HEK293 (cell line): ENCODE measurements around the gene WIPI1.

Experiments used
- CTCF ChIA-PET: fragments of 350-600 bp; formaldehyde crosslinking; extraction: SDS; loops from one replicate; lab custom pipeline; 2021; ENCODE audit warnings: antibody characterized with exemption; lab: Yijun Ruan, JAX
- POLR2A ChIA-PET: fragments of 300-600 bp; formaldehyde crosslinking; extraction: SDS; loops from one replicate; lab custom pipeline; 2020; ENCODE audit warnings: antibody characterized with exemption, inconsistent platforms; lab: Yijun Ruan, JAX
- H3K27ac ChIP-seq: fragments of 200-500 bp; sonication (Bioruptor generic); 2 replicates; pipeline ENCODE4 v1.5.1; 2014; ENCODE audit warnings: low read depth, low read length, control low read depth, inconsistent platforms; ENCODE audit errors: extremely low read depth
- H3K36me3 ChIP-seq, 2 experiments: fragments of 200-500 bp in 1 of 2; sonication (Bioruptor generic) in 1 of 2; 1 replicate in 1 of 2; 2 replicates in 1 of 2; pipeline ENCODE4 v1.5.1; 2014 to 2017; ENCODE audit warnings: inconsistent platforms in 2 of 2, low read length in 2 of 2; ENCODE audit not compliant: control insufficient read depth in 2 of 2, insufficient read depth in 1 of 2
- H3K4me1 ChIP-seq: fragments of 200-500 bp; sonication (Bioruptor generic); 2 replicates; pipeline ENCODE4 v1.5.1; 2014; ENCODE audit warnings: mild to moderate bottlenecking, low read length, inconsistent platforms; ENCODE audit not compliant: control insufficient read depth, insufficient read depth
- H3K4me3 ChIP-seq: 2 replicates; pipeline ENCODE4 v1.5.1; 2011; ENCODE audit warnings: low read depth, mild to moderate bottlenecking, control low read depth, low read length, moderate library complexity
- H3K9me3 ChIP-seq: fragments of 200-500 bp; sonication (Bioruptor generic); 2 replicates; pipeline ENCODE4 v1.5.1; 2014; ENCODE audit warnings: low read depth, low read length, inconsistent platforms; ENCODE audit not compliant: control insufficient read depth, insufficient read depth
- MZF1 ChIP-seq: fragments of 450-650 bp; formaldehyde crosslinking; IDR thresholded peaks from 2 replicates; pipeline ENCODE4 v1.5.1; 2017; ENCODE audit warnings: missing biosample characterization, missing genetic modification characterization, borderline replicate concordance
- PRDM4 ChIP-seq: fragments of 450-650 bp; formaldehyde crosslinking; IDR thresholded peaks from 2 replicates; pipeline ENCODE4 v1.5.1; 2017; ENCODE audit warnings: missing biosample characterization, missing genetic modification characterization
- SALL2 ChIP-seq: fragments of 450-650 bp; formaldehyde crosslinking; IDR thresholded peaks from 2 replicates; pipeline ENCODE4 v1.5.0; 2017; ENCODE audit warnings: missing biosample characterization, mild to moderate bottlenecking, missing genetic modification characterization, borderline replicate concordance
- SCRT2 ChIP-seq: fragments of 450-650 bp; formaldehyde crosslinking; IDR thresholded peaks from 2 replicates; pipeline ENCODE4 v1.5.1; 2016; ENCODE audit warnings: missing biosample characterization, missing genetic modification characterization
- SP2 ChIP-seq: fragments of 450-650 bp; formaldehyde crosslinking; IDR thresholded peaks from 2 replicates; pipeline ENCODE4 v1.5.1; 2016; ENCODE audit warnings: missing biosample characterization, missing genetic modification characterization
- ZBTB10 ChIP-seq: fragments of 450-650 bp; formaldehyde crosslinking; IDR thresholded peaks from 2 replicates; pipeline ENCODE4 v1.5.1; 2016; ENCODE audit warnings: missing biosample characterization, missing genetic modification characterization
- ZBTB17 ChIP-seq: fragments of 450-650 bp; formaldehyde crosslinking; IDR thresholded peaks from 2 replicates; pipeline ENCODE4 v1.5.1; 2016; ENCODE audit warnings: missing biosample characterization, missing genetic modification characterization
- ZBTB21 ChIP-seq: fragments of 450-650 bp; formaldehyde crosslinking; IDR thresholded peaks from 2 replicates; pipeline ENCODE4 v1.5.1; 2017; ENCODE audit warnings: missing biosample characterization, missing genetic modification characterization
- ZBTB7A ChIP-seq: fragments of 450-650 bp; formaldehyde crosslinking; IDR thresholded peaks from 2 replicates; pipeline ENCODE4 v1.5.1; 2016; ENCODE audit warnings: low read depth, missing biosample characterization, missing genetic modification characterization
- ZEB2 ChIP-seq: fragments of 450-650 bp; formaldehyde crosslinking; IDR thresholded peaks from 2 replicates; pipeline ENCODE4 v1.5.1; 2016; ENCODE audit warnings: missing biosample characterization, missing genetic modification characterization
- ZFHX2 ChIP-seq: fragments of 450-650 bp; formaldehyde crosslinking; conservative IDR thresholded peaks from 2 replicates; pipeline ENCODE4 v1.5.1; 2016; ENCODE audit warnings: missing biosample characterization, missing genetic modification characterization
- ZNF2 ChIP-seq: fragments of 450-650 bp; formaldehyde crosslinking; IDR thresholded peaks from 2 replicates; pipeline ENCODE4 v1.5.1; 2016; ENCODE audit warnings: missing biosample characterization, missing genetic modification characterization
- ZNF280C ChIP-seq: fragments of 450-650 bp; formaldehyde crosslinking; IDR thresholded peaks from 2 replicates; pipeline ENCODE4 v1.5.1; 2016; ENCODE audit warnings: missing biosample characterization, missing genetic modification characterization
- ZNF366 ChIP-seq: fragments of 450-650 bp; formaldehyde crosslinking; conservative IDR thresholded peaks from 2 replicates; pipeline ENCODE4 v1.5.1; 2016; ENCODE audit warnings: missing biosample characterization, missing genetic modification characterization
- ZNF37A ChIP-seq: fragments of 450-650 bp; IDR thresholded peaks from 2 replicates; pipeline ENCODE4 v1.5.1; 2018; ENCODE audit warnings: missing biosample characterization, missing genetic modification characterization
- ZNF513 ChIP-seq: fragments of 450-650 bp; IDR thresholded peaks from 2 replicates; pipeline ENCODE4 v1.5.1; 2018; ENCODE audit warnings: missing biosample characterization, missing genetic modification characterization
- ZSCAN23 ChIP-seq: fragments of 450-650 bp; formaldehyde crosslinking; IDR thresholded peaks from 2 replicates; pipeline ENCODE4 v1.5.1; 2016; ENCODE audit warnings: missing biosample characterization, missing genetic modification characterization
- ZSCAN4 ChIP-seq: fragments of 450-650 bp; formaldehyde crosslinking; IDR thresholded peaks from 2 replicates; pipeline ENCODE4 v1.5.1; 2017; ENCODE audit warnings: missing biosample characterization, missing genetic modification characterization

Gene WIPI1

GRCh38 chr17:68383120-68383442, 74.2 kb downstream of the WIPI1 start:
- ChIA-PET CTCF (interaction anchor here (0.8 to 3.2 kb wide), 3 partner anchors 16 to 92 kb away, joined by 3 to 23 read pairs (median 12); partner anchors contain the start of gene ARSG), POLR2A (interaction anchor here (0.6 kb wide), 1 partner anchor 135 kb away, joined by 3 read pairs; the partner anchor contains the start of gene AMZ2)
- Histone ChIP-seq H3K9me3 (no peaks in the 10 kb centered on the region), H3K4me1 (peaks cover 27% of the 10 kb centered on the region), H3K27ac (no peak overlapping the region), H3K36me3 (no peaks in the 10 kb centered on the region), H3K4me3 (no peak overlapping the region)
- TF ChIP-seq MZF1 (tag by site-specific recombination) (peak; percentile 38; the same call in 1 of the 2 replicates), SCRT2 (tag by site-specific recombination) (no peak)

GRCh38 chr17:68382582-68383085, 74.7 kb downstream of the WIPI1 start:
- ChIA-PET POLR2A (interaction anchor here (0.6 kb wide), 1 partner anchor 135 kb away, joined by 3 read pairs; the partner anchor contains the start of gene AMZ2), CTCF (interaction anchor here (1.1 to 2.0 kb wide), 2 partner anchors 16 to 25 kb away, joined by 4 to 12 read pairs; no protein-coding TSS in a partner anchor)
- Histone ChIP-seq H3K27ac (no peak overlapping the region), H3K4me3 (no peak overlapping the region), H3K36me3 (no peaks in the 10 kb centered on the region), H3K4me1 (peaks cover 31% of the 10 kb centered on the region), H3K9me3 (no peaks in the 10 kb centered on the region)
- TF ChIP-seq ZEB2 (tag by site-specific recombination) = no peak

GRCh38 chr17:68381076-68381900, 76.0 kb downstream of the WIPI1 start:
- ChIA-PET POLR2A (interaction anchor here (0.7 kb wide), 1 partner anchor 515 kb away, joined by 3 read pairs; no protein-coding TSS in a partner anchor), CTCF (interaction anchor here (0.7 to 2.0 kb wide), 3 partner anchors 16 to 25 kb away, joined by 3 to 12 read pairs (median 3); no protein-coding TSS in a partner anchor)
- H3K36me3 ChIP-seq = no peaks in the 10 kb centered on the region
- peaks cover 29% of the 10 kb centered on the region for H3K4me1 ChIP-seq
- H3K9me3 ChIP-seq = no peaks in the 10 kb centered on the region
- no peak overlapping the region for H3K4me3 ChIP-seq
- H3K27ac ChIP-seq = no peak overlapping the region; the same call in 1 of the 2 replicates
- TF ChIP-seq ZNF366 (tag by site-specific recombination) (peak; percentile 98), ZNF2 (peak; percentile 59; the same call in 1 of the 2 replicates), ZNF280C (tag by site-specific recombination) (no peak), SALL2 (tag by site-specific recombination) (no peak), ZSCAN4 (tag by site-specific recombination) (0 out of 2 replicates have a peak, but pooled peaks have one; percentile 16), ZSCAN23 (tag by site-specific recombination) (peak; percentile 88), ZNF37A (tag by site-specific recombination) (no peak), PRDM4 (tag by site-specific recombination) (peak; percentile 71), ZNF513 (tag by site-specific recombination) (0 out of 2 replicates have a peak, but pooled peaks have one; percentile 32), ZBTB21 (tag by site-specific recombination) (peak; percentile 80), SP2 (tag by site-specific recombination) (peak; percentile 48; the same call in 1 of the 2 replicates), SCRT2 (tag by site-specific recombination) (peak; percentile 74), ZFHX2 (peak; percentile 84), ZBTB7A (tag by site-specific recombination) (0 out of 2 replicates have a peak, but pooled peaks have one; percentile 70), ZBTB10 (tag by site-specific recombination) (peak; percentile 18; the same call in 1 of the 2 replicates), ZBTB17 (tag by site-specific recombination) (peak; percentile 85)
